ENCODE results near the gene NFKB1. TPM values are rescaled to one million over a fixed set of nuclear protein-coding genes. Genes with fewer than 3 reads are reported as not detected.
"Not testable (repeated sequence)": the region's sequence is repeated elsewhere in the genome, so short reads cannot be mapped to it uniquely, and the experiment has no call there.

NFKB1 gene
- total RNA-seq, 1 donor from 2014 or later = 7.0 TPM

GRCh38 chr4:102569200-102569599 is 68.0 kb downstream of the NFKB1 start:
- no peak for DNase-seq

- DNase-seq = not testable (repeated sequence)
These were observed 69.1 kb downstream of the NFKB1 start for GRCh38 chr4:102570211-102570610.

DNA sequence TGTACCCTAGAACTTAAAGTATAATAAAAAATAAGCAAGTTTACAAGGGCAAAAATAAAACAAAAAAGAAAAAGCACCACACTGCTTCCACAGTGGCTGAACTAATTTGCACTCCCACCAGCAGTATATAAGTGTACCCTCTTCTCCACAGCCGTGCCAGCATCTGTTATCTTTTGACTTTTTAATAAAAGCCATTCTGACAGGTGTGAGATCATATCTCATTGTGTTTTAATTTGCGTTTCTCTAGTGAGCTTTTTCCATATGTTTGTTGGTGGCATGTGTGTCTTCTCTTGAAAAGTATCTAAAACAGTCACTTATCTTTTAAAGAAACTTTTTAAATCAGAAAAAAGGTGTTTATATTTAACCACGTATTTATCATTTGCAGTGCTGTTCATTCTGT is 71.3 kb downstream of the NFKB1 start:
- no peak for DNase-seq

DNA sequence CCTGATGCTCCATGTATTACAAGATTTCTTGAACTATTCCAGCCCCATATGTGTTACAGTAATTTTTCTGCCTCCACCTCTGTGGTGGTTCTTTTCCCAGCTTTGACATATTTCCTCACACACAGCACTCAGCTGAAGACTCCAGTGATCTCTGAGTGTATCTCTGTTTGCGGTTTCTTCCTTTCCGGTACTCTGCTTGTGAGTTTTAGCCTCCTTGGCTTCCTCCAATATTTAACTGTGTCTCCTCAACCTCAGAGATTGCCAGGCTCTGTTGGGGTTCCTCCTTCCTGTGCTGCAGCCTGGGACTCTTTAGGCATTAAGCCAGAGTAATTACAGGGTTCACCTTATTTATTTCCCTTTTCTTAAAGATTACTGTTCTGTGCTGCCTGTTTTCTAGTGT is 73.2 kb downstream of the NFKB1 start:
- no peak for DNase-seq

- DNase-seq = no peak
These were observed 74.4 kb downstream of the NFKB1 start for GRCh38 chr4:102575369-102576129.

DNA sequence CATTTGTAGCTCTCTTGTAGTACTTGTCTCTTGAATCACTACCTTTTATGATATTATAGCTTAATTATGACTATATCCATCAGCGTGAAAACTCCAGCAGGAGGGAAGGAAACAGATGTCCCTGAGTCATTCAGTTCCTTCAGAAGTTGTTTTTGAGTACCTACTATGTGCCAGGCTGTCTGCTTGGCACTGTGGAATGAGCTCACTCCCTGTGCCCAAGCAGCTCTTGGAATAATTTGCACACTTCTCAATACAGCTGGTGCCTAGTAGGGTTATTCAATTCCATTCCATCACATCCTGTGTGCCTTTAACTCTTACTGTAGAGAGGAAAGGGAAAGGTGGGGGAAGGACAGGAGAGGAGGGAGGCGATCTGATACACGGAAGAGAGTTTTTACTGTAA is 77.1 kb downstream of the NFKB1 start:
- no peak for DNase-seq

DNA sequence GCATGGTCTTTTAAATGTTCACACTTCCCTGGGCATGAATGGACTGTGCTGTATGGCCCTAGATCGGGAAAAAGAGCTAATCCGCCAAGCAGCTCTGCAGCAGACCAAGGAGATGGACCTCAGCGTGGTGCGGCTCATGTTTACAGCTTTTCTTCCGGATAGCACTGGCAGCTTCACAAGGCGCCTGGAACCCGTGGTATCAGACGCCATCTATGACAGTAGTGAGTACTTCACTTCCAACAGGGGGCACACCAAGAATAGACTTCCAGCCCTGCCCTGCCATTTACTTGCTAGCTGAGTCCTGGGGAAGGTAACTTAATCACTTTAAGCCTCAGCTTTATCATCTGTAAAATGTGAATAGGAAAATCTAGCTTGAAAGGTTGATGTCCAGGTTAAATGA is 77.7 kb downstream of the NFKB1 start:
- DNase-seq = peak; percentile 3

DNA sequence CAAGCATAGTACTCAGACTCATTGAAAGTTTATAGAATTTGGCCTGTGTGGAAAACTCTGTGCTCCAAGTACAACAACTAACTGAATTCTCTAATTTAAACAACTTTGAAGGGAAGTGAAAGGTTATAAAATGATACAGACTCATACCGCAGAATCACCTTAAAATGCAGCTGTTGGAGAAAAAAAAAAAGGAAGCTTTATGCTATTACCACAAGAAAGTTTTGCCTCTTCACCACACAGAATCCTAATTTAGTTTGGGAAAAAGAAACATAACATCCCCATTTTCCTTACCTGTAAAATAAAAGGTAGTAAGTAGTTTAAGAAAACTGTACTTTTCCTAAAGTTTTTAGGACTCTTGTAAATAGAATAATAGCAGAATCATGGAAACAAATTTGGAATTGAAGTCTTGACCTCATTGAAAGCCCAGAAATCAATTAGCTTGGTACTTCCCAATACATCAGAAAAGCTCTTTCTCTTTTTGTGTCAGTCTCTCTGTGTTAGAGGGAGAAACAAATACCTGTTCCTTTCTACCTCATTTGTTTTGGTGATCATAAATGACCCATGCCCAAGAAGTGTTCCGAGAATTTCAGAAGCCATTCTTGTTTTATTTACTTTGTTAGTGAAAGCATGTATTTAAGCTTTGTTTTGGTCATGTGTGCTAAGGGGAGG is 78.8 kb downstream of the NFKB1 start:
- no peak for DNase-seq

GRCh38 chr4:102580463-102580842 is 79.3 kb downstream of the NFKB1 start:
- DNase-seq = no peak

- DNase-seq = no peak
These were observed 82.9 kb downstream of the NFKB1 start for GRCh38 chr4:102584091-102584490.

- DNase-seq = no peak
These were observed 84.2 kb downstream of the NFKB1 start for GRCh38 chr4:102585329-102585728.

GRCh38 chr4:102586002-102586643 is 85.0 kb downstream of the NFKB1 start:
- DNase-seq = no peak

DNA sequence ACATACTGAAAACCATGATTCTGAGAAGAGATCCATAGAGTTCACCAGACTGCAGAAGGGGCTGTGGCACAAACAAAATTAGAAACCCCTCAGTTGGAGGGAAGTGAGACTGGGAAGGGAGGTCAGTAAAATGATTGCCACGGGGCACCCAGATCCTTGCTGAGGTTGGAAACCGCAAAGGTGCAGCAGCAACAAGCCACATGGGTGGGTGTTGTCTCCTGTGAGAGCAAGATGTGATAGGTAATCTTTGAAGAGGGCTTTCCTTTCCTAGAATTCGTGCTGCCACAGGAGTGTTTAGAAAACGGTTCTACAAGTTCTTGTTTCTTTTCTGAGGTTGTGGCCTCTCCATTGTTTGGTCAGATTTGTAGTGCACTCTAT is 85.5 kb downstream of the NFKB1 start:
- no peak for DNase-seq

GRCh38 chr4:102589743-102590142 is 88.6 kb downstream of the NFKB1 start:
- DNase-seq = no peak

GRCh38 chr4:102592256-102592655 is 91.1 kb downstream of the NFKB1 start:
- DNase-seq = no peak

DNA sequence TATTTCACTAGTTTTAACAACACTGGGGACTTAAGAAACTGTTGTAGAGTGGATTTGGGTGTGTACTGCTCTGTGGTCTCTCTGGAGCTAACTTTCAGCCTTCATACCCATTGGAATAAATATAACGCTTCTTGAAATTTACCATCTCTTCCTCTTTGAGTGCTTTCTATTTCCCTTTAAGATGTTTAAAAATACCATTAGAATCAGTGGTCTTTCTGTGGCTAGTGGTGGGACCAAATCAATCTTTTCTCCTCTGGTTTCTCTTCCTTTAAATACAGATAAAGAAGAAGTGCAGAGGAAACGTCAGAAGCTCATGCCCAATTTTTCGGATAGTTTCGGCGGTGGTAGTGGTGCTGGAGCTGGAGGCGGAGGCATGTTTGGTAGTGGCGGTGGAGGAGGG is 92.0 kb downstream of the NFKB1 start:
- no peak for DNase-seq

GRCh38 chr4:102594000-102594399 is 92.8 kb downstream of the NFKB1 start:
- DNase-seq = no peak

GRCh38 chr4:102596532-102596931 is 95.4 kb downstream of the NFKB1 start:
- no peak for DNase-seq

- no peak for DNase-seq
These were observed 97.1 kb downstream of the NFKB1 start for GRCh38 chr4:102598086-102598761.

DNA sequence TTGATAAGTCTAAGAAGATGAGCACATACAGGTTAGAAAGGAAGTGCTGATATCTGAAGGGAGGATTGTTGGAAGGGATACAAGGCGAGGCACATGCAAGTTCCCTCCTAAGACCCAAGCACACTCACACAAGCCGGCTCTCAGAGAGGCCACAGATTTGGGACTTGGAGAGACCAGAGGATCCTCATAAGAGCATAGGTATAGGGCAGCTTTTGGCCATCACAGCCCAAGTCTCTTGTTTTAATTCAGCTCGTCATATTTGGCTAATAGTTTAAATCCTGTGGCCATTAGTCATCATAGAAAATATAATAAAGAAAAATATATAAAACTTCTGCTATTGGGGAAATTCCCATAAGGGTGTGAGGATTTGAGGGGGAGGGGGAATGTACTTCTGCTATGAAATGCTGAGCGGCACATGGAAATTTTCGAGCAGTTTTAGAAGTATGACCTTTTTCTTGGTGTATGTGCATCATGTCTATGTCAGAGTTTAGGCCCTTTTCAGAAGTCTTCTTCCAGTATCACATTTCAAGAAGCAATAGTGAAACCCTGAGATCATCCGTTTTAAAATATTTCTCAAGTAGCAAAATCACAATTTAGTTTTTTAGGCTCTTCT is 97.7 kb downstream of the NFKB1 start:
- DNase-seq = no peak

- DNase-seq = no peak
These were observed 98.3 kb downstream of the NFKB1 start for GRCh38 chr4:102599455-102599854.

DNA sequence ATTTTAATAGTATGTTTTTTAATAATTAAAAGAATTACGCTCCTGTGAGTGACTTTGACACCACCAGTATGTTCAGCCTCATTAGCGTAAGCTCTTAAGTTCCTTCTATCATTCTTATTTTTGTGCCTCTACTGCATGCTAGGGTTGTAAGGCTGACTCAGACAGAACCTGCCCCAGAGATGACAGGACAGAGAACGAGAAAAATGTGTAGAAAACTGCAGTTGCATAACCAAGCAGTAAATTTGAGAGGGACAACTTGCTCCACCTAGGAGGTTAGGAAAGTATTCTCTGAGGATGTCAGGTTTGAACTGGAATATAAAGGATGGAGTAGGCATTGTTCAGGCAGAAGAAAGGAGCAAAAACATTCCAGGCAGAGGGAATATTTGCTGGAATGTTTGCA is 98.7 kb downstream of the NFKB1 start:
- DNase-seq = no peak

GRCh38 chr4:102600689-102601088 is 99.5 kb downstream of the NFKB1 start:
- DNase-seq = no peak
